Panc1 (cell line): ENCODE measurements around the gene UBC.
"Not testable (repeated sequence)": the region's sequence is repeated elsewhere in the genome, so short reads cannot be mapped to it uniquely, and the experiment has no call there.

Experiments
- CTCF ChIP-seq: fragments of 450-650 bp; IDR thresholded peaks from 2 replicates; pipeline ENCODE4 v1.5.1; 2017; ENCODE audit warnings: mild to moderate bottlenecking
- POLR2AphosphoS5 ChIP-seq: IDR thresholded peaks from 2 replicates; pipeline ENCODE4 v1.6.1; 2012; ENCODE audit warnings: mild to moderate bottlenecking, low read depth, low read length, moderate library complexity
- REST ChIP-seq, 2 experiments: IDR thresholded peaks; 2 replicates each; pipeline ENCODE4 v1.6.1; 2011 to 2012; ENCODE audit warnings: low read depth in 2 of 2, control low read depth in 1 of 2, low read length in 1 of 2, mild to moderate bottlenecking in 1 of 2, moderate library complexity in 1 of 2; ENCODE audit not compliant: insufficient read depth in 1 of 2
- SIN3A ChIP-seq: IDR thresholded peaks from 2 replicates; pipeline ENCODE4 v1.6.1; 2012; ENCODE audit warnings: low read depth, mild to moderate bottlenecking, low read length, moderate library complexity, borderline replicate concordance; ENCODE audit not compliant: insufficient read depth

GRCh38 chr12:124918622-124918988, 4.2 kb upstream of the UBC start:
- TF ChIP-seq CTCF; SIN3A; REST (IDR thresholded peaks at IDR 0.05; ENCODE audit: insufficient read depth in 1 of 2, low read depth in 2 of 2, low read length in 1 of 2); POLR2AphosphoS5: not testable (repeated sequence)
